SU-DHL-6 (cell line): ENCODE data around the gene TAF10.

Source experiments
- EZH2phosphoT487 ChIP-seq: fragments of 200-600 bp; sonication (generic), shearing (Covaris generic); conservative IDR thresholded peaks from 2 replicates; pipeline ENCODE4 v1.6.1; 2018; ENCODE audit warnings: mild to moderate bottlenecking, antibody characterized with exemption, low read length, moderate library complexity, mixed read lengths
- TF ChIP-seq, protein P1 (sequence below): fragments of 200-600 bp; sonication (generic); IDR thresholded peaks from one replicate; pipeline ENCODE4 v1.5.1; 2017; ENCODE audit warnings: antibody characterized with exemption, mild to moderate bottlenecking, low read length, moderate library complexity; ENCODE audit not compliant: insufficient read depth, poor library complexity, severe bottlenecking

- TF ChIP-seq, protein P1, sequence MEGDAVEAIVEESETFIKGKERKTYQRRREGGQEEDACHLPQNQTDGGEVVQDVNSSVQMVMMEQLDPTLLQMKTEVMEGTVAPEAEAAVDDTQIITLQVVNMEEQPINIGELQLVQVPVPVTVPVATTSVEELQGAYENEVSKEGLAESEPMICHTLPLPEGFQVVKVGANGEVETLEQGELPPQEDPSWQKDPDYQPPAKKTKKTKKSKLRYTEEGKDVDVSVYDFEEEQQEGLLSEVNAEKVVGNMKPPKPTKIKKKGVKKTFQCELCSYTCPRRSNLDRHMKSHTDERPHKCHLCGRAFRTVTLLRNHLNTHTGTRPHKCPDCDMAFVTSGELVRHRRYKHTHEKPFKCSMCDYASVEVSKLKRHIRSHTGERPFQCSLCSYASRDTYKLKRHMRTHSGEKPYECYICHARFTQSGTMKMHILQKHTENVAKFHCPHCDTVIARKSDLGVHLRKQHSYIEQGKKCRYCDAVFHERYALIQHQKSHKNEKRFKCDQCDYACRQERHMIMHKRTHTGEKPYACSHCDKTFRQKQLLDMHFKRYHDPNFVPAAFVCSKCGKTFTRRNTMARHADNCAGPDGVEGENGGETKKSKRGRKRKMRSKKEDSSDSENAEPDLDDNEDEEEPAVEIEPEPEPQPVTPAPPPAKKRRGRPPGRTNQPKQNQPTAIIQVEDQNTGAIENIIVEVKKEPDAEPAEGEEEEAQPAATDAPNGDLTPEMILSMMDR: no peak
- no peak for TF ChIP-seq EZH2phosphoT487
Observed at GRCh38 chr11:6567371-6567745, 44.7 kb downstream of the TAF10 start.
